GM19395 (cell line): ENCODE results near the gene ATP11A.
A peak's percentile ranks its signal among the peaks of the same experiment; 100 is the strongest.

ENCODE experiments used
- ATAC-seq: cut with Tn5 transposase; IDR thresholded peaks from one replicate; pipeline ENCODE4 v1.9.1; 2021; ENCODE audit warnings: mild to moderate bottlenecking, moderate library complexity; ENCODE audit not compliant: unreplicated experiment

Gene ATP11A

GRCh38 chr13:112888238-112889111 lies 198.6 kb downstream of the ATP11A start:
- no peak for ATAC-seq

GRCh38 chr13:112889351-112890290 lies 199.8 kb downstream of the ATP11A start:
- no peak for ATAC-seq

- no peak for ATAC-seq
These were observed 200.7 kb downstream of the ATP11A start for GRCh38 chr13:112890316-112891145.

- ATAC-seq, result no peak
These were observed 201.9 kb downstream of the ATP11A start for GRCh38 chr13:112891477-112892401.

GRCh38 chr13:112892426-112893206 lies 202.8 kb downstream of the ATP11A start:
- peak; percentile 49 for ATAC-seq

- ATAC-seq, result no peak
These were observed 203.3 kb downstream of the ATP11A start for GRCh38 chr13:112893207-112893569.

GRCh38 chr13:112893570-112894422 lies 204.0 kb downstream of the ATP11A start:
- ATAC-seq, result peak; percentile 53

- ATAC-seq, result peak; percentile 18
These were observed 204.5 kb downstream of the ATP11A start for GRCh38 chr13:112894423-112894672.

GRCh38 chr13:112894673-112895481 lies 205.0 kb downstream of the ATP11A start:
- ATAC-seq, result no peak

GRCh38 chr13:112895521-112896465 lies 206.0 kb downstream of the ATP11A start:
- ATAC-seq, result no peak

GRCh38 chr13:112896736-112897602 lies 207.1 kb downstream of the ATP11A start:
- no peak for ATAC-seq

GRCh38 chr13:112897603-112897955 lies 207.7 kb downstream of the ATP11A start:
- ATAC-seq, result no peak

GRCh38 chr13:112897956-112898620 lies 208.2 kb downstream of the ATP11A start:
- ATAC-seq, result no peak

GRCh38 chr13:112898621-112899280 lies 208.9 kb downstream of the ATP11A start:
- ATAC-seq, result no peak
